SW480 (cell line): ENCODE data around the gene EPB41L2.

ENCODE experiments used
- DNase-seq: peaks from one replicate; pipeline ENCODE4 v3.0.0-alpha.2; 2016; ENCODE audit warnings: low spot score

EPB41L2 gene

DNA sequence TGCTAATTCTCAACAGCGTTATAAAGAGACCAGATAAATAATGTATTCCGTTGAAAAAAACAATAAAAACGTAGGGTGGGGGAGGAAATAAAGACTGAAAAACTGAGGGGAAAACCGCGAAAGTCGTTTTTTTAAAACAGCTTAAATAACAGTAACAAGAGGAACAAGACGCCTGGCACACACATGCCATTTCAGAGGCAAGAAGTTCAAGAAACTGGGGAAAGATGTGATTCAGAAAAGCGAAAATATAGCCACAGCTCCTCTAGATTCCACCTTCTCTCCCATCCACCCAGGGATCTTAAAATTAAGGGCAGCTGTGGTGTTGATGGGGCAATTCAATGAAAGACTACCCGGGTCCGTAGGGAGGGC, 1.3 kb downstream of the EPB41L2 start:
- DNase-seq: no peak

DNA sequence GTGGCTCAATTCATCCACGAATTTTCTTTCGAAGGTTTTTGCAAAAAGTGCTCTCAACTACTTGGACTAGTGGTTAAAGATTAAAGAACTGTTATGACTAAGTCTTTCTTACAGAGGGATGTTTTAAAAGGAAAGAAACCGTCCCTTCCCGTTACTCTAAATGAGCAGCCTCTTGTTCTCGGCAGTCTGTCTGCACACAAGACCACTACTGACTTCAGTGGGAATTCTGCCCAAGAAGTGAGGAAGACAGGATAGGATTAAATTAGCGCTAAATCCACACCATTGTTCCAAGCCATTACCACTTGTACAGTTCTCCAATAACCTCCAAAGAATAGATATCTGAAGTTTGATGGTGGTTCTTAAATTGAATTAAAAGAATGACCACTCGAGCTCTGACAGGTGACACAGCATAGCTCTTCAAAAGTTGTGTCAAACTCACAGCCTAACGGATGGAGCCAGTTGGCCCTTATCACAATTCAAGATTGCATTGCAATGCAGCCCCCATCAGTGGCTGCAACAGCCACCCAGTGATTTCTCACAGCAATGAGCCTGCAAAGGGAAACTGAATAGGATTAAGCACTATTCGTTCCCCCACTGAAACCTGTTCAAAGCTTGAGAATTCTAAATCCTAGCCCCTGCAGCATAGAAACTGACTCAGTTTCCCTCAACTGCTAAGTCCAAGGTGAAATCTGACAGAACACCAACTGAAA, 1.8 kb downstream of the EPB41L2 start:
- DNase-seq: no peak

DNA sequence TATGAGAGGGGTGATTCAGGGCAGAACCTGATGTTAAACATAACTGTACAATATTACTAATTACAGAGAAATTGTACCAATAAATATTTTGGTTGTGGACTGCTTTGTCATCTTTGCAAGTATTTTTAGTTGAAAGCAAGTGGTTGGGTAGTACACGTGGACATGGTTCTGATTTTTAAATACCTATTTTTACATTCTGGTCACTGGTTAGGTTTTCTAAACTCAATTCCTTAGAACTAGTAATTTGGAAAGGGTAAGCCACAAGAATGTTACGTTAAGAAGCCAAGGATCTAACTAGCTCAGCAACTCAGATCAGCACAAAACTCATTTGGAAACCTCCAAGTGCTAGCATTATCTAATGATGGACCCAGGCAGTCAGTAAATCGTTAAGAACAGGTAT, 2.7 kb downstream of the EPB41L2 start:
- no peak for DNase-seq

DNA sequence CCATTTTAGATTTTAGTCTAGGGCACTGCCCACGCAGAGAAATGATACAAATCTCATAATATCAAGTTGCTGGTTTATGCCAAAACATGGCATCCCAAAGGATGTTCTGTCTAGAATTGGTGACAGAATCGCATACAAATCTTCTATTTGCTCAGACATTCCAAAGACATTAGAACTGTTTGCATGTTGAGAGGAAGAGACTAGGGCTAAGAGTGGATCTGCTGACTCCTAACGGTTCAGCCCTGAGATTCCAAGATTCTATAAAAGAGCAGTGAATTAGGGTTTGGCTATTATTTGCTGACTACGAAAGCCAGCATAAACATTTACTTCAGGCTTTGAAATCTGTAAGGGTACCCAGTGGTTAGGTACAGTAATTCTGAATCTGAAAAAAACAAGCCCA, 3.6 kb downstream of the EPB41L2 start:
- no peak for DNase-seq

DNA sequence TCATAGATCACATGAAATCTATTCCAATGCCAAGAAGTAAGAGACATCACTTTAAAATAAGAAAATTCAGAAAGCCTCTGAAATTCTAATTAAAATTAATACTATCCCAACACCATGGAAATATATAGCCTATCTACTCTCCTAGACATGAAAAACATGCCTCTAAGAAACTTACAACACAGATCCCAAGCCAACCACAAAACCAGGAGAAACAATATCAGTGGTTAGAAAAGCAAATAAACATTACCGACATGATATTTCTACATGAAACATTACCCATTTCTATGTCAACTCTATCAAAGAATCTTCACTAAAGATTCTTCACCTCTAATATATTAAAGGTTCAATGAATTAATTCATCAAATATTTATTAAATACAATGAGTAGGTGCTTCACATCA, 4.8 kb downstream of the EPB41L2 start:
- no peak for DNase-seq

DNA sequence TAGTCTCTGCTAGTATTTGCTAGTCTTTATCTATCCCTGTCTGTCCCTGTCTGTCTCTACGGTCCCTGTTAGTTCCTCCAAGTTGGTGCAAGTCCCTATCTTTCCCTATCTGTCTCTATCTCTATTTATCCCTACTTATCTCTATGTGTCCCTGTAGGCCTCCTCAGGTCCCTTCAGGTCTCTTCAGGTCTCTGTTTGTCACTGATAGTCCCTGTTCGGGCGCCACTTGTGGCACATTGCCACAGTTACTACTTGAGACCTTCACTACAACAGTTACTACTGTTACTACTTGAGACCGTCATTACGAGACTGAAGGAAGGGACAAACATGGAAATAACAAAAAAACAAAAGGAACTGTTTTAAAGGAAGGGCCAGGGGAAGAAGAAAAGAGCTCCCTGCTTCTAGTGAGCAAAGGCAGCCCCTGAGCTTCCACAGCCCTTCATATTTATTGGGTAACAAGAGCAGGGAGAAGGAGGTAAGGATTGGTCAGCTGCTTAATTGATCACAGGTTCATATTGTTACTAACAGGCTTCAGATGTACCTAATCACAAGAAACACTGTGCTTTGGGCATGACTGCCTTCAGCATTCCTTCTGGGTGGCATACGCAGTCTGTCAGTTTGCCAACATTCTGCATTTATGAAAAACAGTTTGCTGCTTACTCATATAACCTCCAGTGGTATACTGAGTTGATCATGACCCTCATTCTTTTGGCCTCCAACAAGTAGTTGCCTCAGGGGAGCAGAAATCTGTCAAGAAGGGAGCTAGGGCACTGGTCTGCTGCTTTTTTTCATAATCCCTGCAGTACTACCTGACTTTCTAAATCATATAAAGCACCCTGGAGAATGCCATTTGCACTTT, 8.4 kb downstream of the EPB41L2 start:
- DNase-seq: no peak

DNA sequence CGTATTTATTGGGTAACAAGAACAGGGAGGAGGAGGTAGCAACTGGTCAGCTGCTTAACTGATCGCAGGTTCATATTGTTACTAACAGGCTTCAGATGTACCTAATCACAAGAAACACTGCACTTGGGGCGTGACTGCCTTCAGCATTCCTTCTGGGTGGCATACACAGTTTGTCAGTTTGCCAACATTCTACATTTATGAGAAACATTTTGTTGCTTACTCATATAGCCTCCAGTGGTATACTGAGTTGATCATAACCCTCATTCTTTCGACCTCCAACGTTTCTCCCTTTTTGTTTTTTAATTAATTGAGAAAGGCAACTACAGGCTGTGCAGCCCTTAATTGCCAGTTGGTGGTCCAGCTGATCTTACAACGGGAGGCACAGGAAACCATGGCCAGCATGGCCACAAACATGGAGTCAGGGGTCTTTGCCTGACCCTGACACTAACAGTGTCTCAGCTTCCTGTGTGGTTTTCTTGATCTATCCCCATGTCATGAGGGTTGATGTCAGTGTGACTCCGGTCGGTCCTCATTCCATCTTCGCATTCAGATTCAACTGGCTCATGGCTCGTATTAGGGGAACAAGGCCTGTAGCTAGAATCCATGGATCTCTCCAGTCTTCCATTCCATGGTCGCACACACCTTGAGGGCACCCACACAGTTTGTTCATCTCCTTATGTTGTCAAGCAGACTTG, 9.4 kb downstream of the EPB41L2 start:
- no peak for DNase-seq

DNA sequence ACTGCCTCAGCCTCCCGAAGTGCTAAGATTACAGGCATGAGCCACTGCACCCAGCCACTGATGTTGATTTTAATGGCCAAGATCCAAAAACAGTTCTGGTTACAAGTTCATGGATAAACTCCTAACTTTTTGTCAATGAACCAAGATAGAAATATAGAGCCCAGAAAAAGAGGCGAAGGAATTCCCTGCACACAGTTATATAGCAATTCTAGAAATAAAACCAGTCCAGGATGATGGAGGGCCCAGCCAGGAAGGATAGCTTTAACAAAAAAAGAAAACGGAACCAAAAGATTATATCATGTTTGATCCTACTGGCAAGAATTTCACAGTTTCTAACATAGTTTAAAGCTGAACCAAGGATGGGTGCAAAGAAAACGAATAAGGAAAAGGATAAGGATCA, 10.9 kb downstream of the EPB41L2 start:
- DNase-seq: no peak

DNA sequence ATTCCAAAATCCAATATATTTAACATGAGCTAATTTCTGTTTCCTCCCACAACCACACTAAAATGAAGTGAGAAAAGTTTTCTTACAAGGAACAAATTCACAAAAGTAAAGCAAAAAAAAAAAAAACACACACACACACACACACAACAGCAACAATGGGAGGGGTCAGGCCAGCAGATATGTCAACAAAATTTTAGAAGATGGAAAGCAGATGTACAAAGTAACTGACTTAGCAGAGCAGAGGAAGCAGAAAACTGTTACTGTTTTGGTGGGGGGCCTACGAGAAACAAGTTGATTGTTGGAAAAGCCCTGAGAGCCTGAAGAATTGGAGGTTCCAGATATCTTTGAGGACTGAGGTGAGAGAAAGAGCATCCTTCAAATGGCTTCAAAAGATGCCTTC, 11.7 kb downstream of the EPB41L2 start:
- DNase-seq: no peak

DNA sequence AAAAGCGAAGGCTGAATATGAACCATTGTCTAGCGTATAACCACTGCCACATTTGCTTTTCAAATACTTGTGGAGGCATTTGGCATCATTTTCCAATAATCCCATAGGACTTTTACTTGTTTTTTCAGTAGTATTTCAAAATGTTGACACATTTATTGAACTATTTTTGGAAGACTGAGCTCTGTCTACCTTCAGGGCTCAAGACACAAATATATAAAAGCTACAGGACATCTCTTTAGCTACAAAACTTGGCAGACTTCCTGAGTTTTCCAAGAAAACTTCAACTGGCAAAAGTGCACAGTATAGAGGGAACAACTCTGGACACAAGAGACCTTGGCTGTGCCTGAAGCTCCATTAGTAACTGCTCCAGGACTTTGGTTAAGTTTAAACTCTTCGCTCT, 13.4 kb downstream of the EPB41L2 start:
- DNase-seq: no peak

DNA sequence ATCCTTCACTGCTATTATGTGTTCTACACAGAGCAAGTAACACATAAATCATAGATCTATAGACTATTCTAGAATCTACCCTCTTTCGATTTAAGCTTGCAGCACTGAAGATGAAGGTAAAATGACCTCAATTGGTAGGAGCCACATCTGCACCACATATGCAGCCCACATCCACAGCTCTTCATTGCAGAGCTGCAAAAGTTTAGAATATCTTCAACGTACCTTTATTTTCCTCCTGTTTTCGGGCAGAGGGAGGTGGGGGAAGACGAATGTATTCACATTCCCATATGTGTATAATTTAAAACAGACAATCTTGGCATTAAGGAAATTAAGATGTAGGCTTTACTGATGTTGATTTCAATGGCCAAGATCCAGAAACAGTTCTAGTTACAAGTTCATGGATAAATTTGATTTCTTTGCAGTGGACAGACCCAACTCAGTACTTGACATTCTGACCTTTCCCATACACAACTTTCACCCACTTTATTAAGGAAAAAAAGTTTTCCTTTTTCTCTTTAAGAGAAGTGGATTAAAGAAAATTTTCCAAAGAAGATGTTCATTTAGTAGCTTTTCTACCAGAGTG, 14.0 kb downstream of the EPB41L2 start:
- DNase-seq: no peak

DNA sequence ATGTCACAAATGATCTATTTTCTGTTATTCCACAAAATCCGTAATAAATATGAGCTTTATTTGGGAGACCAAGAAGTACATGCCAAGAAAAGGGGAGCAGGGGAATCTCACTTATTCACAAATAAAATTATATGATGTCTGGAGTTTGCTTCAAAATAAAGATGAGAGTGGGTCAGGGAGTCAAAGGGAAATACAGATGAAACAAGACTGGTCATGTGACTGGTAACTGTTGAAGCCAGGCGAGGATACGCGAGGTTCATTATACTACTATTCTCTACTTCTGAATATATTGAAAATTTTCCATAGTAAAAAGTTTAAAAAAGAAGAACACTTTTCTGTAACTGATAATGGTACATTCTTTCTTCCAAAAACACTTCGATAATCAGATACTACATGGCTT, 14.6 kb downstream of the EPB41L2 start:
- no peak for DNase-seq

DNA sequence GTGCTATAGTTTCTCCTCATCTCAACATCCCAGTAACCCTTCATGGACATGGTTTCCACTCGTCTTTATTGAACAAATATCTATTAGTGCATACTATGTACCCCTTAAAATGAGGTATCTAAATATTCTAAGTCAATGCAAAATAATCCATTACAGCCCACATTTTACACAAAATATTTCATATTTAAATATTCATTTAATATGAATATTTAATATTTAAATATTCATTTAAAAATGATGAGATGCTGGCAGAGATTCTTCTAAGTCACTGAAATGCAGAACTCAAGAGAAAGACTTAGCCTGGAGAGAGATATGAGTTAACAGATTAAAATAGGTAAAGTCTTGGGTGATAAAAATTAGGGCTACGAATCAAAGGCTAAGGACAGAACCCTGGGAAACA, 17.9 kb downstream of the EPB41L2 start:
- no peak for DNase-seq

DNA sequence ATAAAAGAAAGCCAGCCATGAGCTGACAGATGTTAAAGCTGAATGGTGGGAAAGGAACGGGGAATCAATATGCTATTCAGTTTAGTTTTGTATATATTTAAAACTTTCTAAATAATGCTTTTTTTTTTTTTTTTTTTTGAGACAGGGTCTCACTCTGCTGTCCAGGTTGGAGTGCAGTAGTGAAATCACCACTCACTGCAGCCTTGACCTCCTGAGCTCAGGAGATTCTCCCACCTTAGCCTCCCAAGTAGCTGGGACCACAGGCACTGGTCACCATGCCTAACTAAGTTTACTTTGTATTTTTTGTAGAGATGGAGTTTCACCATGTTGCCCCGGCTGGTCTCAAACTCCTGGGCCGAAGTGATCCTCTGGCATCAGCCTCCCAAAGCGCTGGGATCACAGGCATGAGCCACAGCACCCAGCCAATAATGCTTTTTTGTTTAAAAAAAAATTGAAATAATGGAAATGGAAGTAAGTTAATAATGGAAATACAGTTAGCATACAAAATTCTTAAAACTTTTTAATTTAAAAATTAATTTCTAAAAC, 19.1 kb downstream of the EPB41L2 start:
- DNase-seq: no peak

DNA sequence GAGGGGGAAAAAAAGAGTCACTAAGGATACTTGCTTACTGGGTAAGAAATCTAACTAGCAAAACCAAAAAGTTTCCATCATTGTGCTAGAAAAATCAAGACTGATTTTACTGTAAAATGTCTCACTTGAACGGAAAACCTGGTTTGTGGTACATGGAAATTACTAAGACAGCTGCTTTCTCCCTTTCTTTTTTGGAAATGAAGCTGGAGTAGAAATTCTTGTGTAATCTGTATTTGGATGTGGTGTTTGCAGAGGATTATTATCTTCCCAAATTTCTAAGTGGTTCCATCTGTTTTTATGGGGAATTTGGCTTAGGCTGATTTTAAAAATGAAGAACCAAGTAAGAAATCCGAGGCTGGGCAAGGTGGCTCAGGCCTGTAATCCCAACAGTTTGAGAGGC, 20.4 kb downstream of the EPB41L2 start:
- no peak for DNase-seq

DNA sequence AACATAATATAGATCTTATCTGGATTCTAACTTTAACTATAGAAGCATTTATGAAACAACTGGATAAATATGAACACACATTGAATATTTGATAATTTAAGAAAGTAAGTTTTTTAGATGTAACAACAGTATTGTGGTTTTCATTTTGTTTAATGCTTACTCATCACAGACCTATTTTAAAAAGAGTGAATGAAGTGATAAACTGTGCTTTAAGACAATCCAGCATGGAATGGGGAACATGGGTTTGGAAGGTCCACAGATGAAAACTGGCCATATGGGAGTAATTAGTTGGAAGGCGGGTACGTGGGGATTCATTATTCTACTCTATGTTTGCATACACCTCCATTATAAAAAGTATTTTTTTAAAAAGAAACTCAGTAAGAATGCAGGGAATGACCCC, 21.2 kb downstream of the EPB41L2 start:
- no peak for DNase-seq

DNA sequence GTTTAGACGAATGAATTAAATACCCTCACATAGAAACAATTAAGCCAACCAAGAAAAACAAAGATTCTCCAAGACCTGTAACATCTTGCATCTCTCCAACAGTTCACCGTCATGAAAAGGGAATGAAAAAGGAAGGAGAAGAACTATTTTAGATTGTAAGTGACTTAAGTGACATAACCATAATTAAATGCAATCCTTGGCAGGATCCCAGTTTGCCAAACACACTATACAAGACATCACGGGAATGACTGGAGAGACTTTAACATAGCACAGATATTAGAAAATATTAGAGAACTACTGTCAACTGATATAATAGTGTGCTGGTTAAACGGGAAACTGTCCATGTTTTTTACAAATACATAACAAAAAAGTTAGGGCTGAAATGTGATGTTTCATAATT, 22.2 kb downstream of the EPB41L2 start:
- no peak for DNase-seq

DNA sequence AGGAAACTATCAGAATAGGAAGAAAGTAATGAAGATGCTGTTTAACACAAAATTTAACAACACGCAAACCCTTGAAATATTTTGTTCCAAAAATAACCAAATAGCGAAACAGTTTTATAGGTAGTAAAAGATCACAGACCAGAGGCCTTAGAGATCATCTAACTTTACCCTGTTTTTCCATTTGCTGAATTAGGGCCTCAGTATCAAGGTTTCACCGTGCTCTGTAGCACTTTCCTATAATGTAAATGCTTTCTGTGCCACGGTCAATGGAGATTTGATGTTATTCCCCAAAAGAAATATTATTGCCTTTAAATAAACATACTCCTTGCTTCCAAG, 23.7 kb downstream of the EPB41L2 start:
- DNase-seq: no peak

DNA sequence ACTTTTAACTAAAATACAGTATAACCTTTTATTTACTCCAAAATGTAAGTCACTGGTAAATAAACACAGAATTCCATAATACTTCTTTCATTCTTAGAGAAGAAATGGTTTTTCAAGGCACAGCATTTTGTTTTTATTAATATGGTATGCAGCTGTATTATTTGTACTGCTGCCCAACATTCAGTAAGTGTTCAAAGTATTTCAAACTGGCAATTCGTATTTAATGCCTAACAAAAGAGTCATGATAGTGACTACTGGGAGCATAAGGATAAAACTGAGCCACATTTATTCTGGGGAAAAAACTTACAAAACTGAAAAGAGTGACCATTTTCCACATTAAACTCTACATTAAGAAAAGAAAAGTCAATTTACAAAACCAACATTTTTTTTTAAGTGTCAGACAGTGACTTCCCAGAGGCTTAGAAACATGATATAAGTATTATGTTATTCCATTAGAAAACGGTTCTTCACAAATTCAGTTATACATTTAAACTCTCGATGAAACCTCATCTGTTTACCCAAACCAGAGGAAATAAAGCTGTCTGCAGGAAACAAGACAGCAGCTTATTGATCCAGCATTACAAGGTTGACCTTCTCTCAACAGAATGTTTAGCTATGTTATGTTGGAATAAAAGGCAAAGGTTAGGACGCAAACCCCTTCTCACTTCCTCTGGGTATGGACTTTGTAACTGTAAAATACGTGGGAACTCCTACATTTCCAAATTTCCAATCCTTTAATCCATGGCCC, 24.3 kb downstream of the EPB41L2 start:
- no peak for DNase-seq

DNA sequence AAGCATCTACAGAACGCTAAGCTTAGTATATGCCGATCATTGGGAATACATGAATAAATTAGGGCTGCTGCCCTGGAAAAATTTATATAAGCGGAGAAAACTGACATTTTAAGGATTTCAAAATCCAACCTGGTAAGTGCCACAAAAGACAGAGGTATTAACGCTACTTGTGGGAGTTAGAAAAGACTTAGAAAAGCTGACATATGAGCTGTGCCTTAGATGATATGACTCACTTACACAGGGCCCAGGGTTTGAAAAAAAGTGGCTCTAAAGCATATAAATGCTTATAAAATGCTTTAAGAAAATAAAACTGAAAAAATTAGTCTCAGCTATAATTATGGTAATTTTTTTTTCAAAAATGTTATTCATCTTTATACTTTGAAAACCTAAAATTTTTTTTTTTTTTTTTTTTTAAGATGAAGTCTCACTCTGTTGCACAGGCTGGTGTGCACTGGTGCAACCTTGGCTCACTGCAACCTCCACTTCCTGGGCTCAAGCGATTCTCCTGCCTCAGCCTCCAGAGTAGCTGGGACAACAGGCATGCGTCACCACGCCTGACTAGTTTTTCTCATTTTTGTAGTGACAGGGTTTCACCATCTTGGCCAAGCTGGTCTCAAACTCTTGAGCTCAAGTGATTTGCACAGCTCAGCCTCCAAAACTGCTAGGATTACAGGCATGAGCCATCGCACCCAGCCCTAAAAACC, 25.7 kb downstream of the EPB41L2 start:
- no peak for DNase-seq

DNA sequence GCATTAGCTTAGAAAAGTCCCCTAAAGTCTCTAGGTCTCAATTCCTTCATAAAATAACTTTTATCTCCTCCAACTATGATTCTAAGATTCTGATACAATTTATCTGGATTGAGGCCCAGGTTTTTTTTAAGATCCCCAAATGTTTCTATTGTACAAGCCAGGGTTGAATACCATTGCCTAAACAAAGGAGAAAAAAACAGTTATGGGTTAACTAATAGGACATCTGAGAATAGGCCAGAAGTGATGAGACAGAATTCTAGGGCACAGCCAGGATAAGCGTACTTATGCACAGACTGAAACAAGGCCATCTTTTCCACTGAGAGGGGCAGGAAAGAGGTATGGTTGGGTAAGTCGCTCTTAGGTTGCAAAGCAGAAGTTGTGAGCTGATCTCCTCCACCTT, 26.4 kb downstream of the EPB41L2 start:
- no peak for DNase-seq
